Breast epithelium (tissue), 4 donors: ENCODE measurements around the gene MRPL54. TPM values are rescaled to one million over a fixed set of nuclear protein-coding genes. Genes with fewer than 3 reads are reported as not detected.

Experiments used
- DNase-seq, 2 donors: peaks; one replicate each; pipeline ENCODE4 v3.0.0-alpha.2; 2019; ENCODE audit warnings: low spot score in 2 of 2
- H3K27ac ChIP-seq, 2 donors: fragments of 200-600 bp; sonication (generic) in 1 of 2; one replicate each; pipeline ENCODE4 v1.5.1; 2016 to 2019; ENCODE audit warnings: mild to moderate bottlenecking in 1 of 2
- H3K27me3 ChIP-seq, 2 donors: fragments of 200-600 bp; sonication (generic) in 1 of 2; one replicate each; pipeline versions ENCODE4 v1.5.1 to v1.6.0; 2017 to 2019; ENCODE audit warnings: control low read depth in 1 of 2, mild to moderate bottlenecking in 1 of 2
- H3K36me3 ChIP-seq: fragments of 200-600 bp; one replicate; pipeline ENCODE4 v1.5.1; 2019
- H3K4me1 ChIP-seq, 2 donors: fragments of 200-600 bp; sonication (generic); one replicate each; pipeline ENCODE4 v1.5.1; 2016 to 2019; ENCODE audit warnings: control low read depth in 1 of 2
- H3K4me3 ChIP-seq, 3 donors: fragments of 200-600 bp; sonication (generic); 1 replicate in 2 of 3; 2 replicates in 1 of 3; pipeline ENCODE4 v1.5.1; 2016 to 2019; ENCODE audit warnings: mild to moderate bottlenecking in 3 of 3, moderate library complexity in 2 of 3
- H3K9me3 ChIP-seq, 2 donors: fragments of 200-600 bp; sonication (generic) in 1 of 2; one replicate each; pipeline ENCODE4 v1.5.1; 2016 to 2019; ENCODE audit warnings: control low read depth in 1 of 2
- POLR2A ChIP-seq: fragments of 450-650 bp; IDR thresholded peaks from one replicate; pipeline ENCODE4 v1.6.1; 2016; ENCODE audit warnings: antibody characterized with exemption, mild to moderate bottlenecking, moderate library complexity
- POLR2AphosphoS5 ChIP-seq, 3 donors: sonication (generic); formaldehyde crosslinking; IDR thresholded peaks; one replicate each; pipeline ENCODE4 v1.6.1; 2017; ENCODE audit warnings: antibody characterized with exemption in 3 of 3
- intact Hi-C: fragments of 100-400 bp; cut with DNase I; formaldehyde crosslinking; loops from one replicate; pipeline ENCODE4 v1.15.1; 2023; ENCODE audit warnings: low total_unique reads
- total RNA-seq, 3 donors: library from RNA; depleted of rRNA; stranded (reverse); fragments of >200 nt; gene quantifications; one replicate each; pipeline ENCODE4 v1.1.0, GENCODE V29; 2016
- TF ChIP-seq, protein P1 (sequence below), 3 donors: fragments of 450-650 bp; IDR thresholded peaks; one replicate each; pipeline ENCODE4 v1.5.1; 2016 to 2017; ENCODE audit warnings: antibody characterized with exemption in 3 of 3, mild to moderate bottlenecking in 3 of 3, moderate library complexity in 3 of 3

Gene MRPL54
- total RNA-seq, 3 donors from 2014 or later, result 69.9 to 81.5 (median 73.4) TPM

DNA sequence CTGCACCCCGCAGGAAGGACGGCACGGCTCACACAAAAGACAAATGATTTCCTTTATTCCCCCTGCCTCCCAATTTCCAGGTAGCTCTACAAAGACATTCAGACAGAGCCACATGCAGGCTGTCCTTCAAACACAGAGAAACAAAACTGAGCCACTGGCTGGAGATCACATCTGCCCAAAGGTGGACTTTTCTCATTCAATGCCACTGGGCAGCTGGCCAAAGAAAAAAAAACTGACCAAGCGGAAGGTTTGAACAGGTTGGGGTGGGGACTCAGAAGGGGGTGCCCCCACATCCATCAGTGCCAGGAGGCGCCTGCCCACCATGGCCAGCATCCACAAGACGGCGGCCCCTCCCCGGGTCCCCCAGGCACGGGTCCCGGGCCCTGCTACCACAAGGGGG, 41.5 kb downstream of the MRPL54 start:
- TF ChIP-seq POLR2A, result no peak
- TF ChIP-seq POLR2AphosphoS5 (IDR thresholded peaks at IDR 0.05), result no peak
- intact Hi-C loops, result no loop called here
- H3K9me3 ChIP-seq, result no peaks in the 10 kb centered on the region
- H3K4me1 ChIP-seq, result no peaks in the 10 kb centered on the region
- H3K27me3 ChIP-seq, result peaks cover 0 to 29% of the 10 kb centered on the region in 2 donors
- H3K36me3 ChIP-seq, result no peaks in the 10 kb centered on the region
- no peak overlapping the region for H3K4me3 ChIP-seq
- H3K27ac ChIP-seq, result no peak overlapping the region
- no peak for DNase-seq

DNA sequence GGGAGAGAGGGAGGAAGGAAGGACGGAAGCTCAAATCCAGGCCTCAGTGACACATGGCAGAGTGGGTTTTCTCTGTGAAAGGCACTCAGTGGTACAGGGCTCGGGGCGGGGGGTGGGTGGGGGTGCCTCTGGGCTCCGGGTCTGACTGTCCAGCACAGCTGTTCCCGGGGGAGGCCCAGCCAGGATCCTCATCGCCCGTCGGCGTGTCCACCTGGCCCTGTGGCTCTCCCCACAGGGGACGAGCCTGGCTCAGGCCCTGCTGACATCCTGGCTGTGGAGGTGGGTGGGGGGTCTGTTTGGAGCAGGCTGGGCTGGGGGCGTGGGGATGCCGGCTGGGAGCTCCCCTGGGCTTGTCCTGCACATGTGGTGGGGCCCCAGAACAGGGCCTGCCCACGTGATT, 41.9 kb downstream of the MRPL54 start:
- no peaks in the 10 kb centered on the region for H3K4me1 ChIP-seq
- TF ChIP-seq POLR2A, result no peak
- no peak for TF ChIP-seq POLR2AphosphoS5 (IDR thresholded peaks at IDR 0.05)
- TF ChIP-seq, protein P1, sequence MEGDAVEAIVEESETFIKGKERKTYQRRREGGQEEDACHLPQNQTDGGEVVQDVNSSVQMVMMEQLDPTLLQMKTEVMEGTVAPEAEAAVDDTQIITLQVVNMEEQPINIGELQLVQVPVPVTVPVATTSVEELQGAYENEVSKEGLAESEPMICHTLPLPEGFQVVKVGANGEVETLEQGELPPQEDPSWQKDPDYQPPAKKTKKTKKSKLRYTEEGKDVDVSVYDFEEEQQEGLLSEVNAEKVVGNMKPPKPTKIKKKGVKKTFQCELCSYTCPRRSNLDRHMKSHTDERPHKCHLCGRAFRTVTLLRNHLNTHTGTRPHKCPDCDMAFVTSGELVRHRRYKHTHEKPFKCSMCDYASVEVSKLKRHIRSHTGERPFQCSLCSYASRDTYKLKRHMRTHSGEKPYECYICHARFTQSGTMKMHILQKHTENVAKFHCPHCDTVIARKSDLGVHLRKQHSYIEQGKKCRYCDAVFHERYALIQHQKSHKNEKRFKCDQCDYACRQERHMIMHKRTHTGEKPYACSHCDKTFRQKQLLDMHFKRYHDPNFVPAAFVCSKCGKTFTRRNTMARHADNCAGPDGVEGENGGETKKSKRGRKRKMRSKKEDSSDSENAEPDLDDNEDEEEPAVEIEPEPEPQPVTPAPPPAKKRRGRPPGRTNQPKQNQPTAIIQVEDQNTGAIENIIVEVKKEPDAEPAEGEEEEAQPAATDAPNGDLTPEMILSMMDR (IDR thresholded peaks at IDR 0.05), result no peak
- H3K36me3 ChIP-seq, result no peaks in the 10 kb centered on the region
- no peaks in the 10 kb centered on the region for H3K9me3 ChIP-seq
- peaks cover 0 to 25% of the 10 kb centered on the region in 2 donors for H3K27me3 ChIP-seq
- H3K4me3 ChIP-seq, result no peak overlapping the region
- no peak overlapping the region for H3K27ac ChIP-seq
- intact Hi-C loops, result no loop called here
- no peak for DNase-seq

DNA sequence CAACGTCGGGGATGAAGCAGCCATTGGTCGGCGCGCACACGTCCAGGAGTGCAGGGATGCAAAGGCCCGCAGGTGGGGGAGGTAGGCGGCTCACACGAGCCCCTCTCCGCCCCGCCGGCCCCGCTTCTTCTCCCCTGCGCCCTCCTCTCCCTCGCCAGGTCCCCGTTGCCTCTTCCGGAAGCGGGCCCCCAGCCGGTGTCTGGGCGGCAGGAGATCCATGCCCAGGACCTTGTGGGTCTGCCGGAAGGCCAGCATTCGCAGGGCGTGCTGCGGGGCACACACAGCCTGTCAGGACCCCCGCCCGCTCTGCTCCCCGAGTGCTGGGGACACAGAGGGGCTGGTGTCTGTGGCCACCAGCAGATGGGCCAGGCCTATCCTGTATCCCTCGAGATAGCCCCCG, 43.4 kb downstream of the MRPL54 start:
- no peak overlapping the region for H3K27ac ChIP-seq
- no peak for TF ChIP-seq POLR2AphosphoS5 (IDR thresholded peaks at IDR 0.05)
- TF ChIP-seq, protein P1 (IDR thresholded peaks at IDR 0.05), result no peak
- TF ChIP-seq POLR2A, result no peak
- no peak for DNase-seq
- no peak overlapping the region for H3K4me3 ChIP-seq
- H3K4me1 ChIP-seq, result no peaks in the 10 kb centered on the region
- intact Hi-C loops, result no loop called here
- H3K9me3 ChIP-seq, result no peaks in the 10 kb centered on the region
- peaks cover 0 to 27% of the 10 kb centered on the region in 2 donors for H3K27me3 ChIP-seq
- H3K36me3 ChIP-seq, result no peaks in the 10 kb centered on the region

DNA sequence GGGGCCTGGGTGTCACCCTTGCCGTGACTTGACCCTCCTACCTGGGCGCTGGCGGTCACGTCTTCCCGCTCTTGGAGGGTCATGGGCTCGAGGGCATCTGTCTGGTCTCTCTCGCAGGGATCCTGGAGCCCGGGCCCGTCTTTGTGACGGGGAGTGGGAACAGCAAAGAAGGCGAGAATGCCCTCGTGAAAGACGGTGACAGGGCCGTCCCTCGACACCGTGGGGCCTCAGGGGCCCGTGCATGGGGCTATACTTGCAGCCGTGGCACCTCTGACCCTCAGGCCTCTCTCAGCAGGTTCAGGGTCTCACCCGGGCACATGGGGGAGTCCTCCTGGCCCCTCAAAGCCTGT, 44.6 kb downstream of the MRPL54 start:
- intact Hi-C loops, result no loop called here

DNA sequence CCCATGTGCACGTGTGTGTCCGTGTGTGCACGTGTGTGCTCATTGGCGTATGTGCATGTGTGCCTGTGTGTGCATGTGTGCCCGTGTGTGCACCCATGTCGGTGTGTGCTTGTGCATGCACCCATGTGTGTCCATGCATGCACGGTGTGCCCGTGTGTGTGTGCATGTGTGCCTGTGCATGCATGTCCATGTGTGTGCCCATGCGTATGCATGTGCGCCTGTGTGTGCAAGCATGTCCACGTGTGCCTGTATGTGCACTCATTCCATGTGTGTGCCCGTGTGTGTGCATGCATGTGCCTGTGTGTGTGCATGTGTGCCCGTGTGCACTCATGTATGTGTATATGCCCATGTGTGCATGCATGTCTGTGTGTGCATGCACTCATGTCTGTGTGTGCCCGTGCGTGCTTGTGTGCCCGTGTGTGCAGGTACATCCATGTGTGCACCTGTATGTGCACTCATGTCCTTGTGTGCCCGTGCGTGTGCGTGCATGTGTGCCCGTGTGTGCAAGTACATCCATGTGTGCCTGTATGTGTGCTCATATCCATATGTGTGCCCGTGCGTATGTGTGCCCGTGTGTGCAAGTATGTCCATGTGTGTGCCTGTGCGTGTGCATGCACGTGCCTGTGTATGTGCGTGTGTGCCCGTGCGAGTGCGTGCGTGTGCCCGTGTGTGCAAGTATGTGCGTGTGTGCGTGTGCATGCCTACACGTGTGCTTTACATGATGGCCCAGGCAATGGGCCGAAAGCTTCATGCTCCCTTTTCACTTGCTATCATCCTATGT, 45.3 kb downstream of the MRPL54 start:
- TF ChIP-seq POLR2AphosphoS5 (IDR thresholded peaks at IDR 0.05) (no peak), POLR2A (no peak)
- TF ChIP-seq, protein P1 (IDR thresholded peaks at IDR 0.05), result no peak
- H3K4me1 ChIP-seq, result no peaks in the 10 kb centered on the region
- H3K4me3 ChIP-seq, result no peak overlapping the region
- intact Hi-C loops, result no loop called here
- no peaks in the 10 kb centered on the region for H3K9me3 ChIP-seq
- H3K27me3 ChIP-seq, result peaks cover 0 to 11% of the 10 kb centered on the region in 2 donors
- H3K36me3 ChIP-seq, result no peaks in the 10 kb centered on the region
- no peak overlapping the region for H3K27ac ChIP-seq
- DNase-seq, result no peak

More for the DNA sequence above, 44.6 kb downstream of the MRPL54 start:
- H3K4me3 ChIP-seq, result no peak overlapping the region
- no peaks in the 10 kb centered on the region for H3K9me3 ChIP-seq
- DNase-seq, result no peak
- H3K27me3 ChIP-seq, result peaks cover 0 to 15% of the 10 kb centered on the region in 2 donors
- no peaks in the 10 kb centered on the region for H3K36me3 ChIP-seq
- no peak overlapping the region for H3K27ac ChIP-seq
- no peaks in the 10 kb centered on the region for H3K4me1 ChIP-seq
- TF ChIP-seq, protein P1 (IDR thresholded peaks at IDR 0.05), result no peak
- TF ChIP-seq POLR2A (no peak), POLR2AphosphoS5 (IDR thresholded peaks at IDR 0.05) (no peak)
